ENCODE data around the gene DDX10.

The DDX10 gene

DNA sequence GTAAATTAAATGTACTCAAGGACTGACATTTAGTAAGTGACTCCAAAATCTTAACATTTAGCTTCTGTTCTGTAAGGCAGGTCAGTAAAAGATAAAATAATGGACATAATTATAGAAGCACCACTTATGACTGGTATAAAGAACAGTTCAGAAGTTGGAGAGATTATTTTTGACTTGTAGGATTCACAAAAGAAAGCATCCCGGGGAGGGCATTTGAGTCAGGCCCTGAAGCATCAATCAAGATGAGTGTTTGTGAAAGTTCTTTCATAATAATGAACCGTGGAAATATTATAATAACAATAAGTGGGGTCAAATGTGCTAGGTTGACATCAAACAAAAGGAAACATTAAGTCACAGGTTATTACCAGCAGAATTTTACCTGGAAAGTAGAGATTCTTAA, 201.9 kb downstream of the DDX10 start:
- DNase-seq (ENCODE audit: low read depth in 3 of 3, low spot score in 1 of 3), result no peak

GRCh38 chr11:108870373-108871020, 205.6 kb downstream of the DDX10 start:
- no peak for DNase-seq (ENCODE audit: low read depth in 3 of 3, low spot score in 1 of 3)

DNA sequence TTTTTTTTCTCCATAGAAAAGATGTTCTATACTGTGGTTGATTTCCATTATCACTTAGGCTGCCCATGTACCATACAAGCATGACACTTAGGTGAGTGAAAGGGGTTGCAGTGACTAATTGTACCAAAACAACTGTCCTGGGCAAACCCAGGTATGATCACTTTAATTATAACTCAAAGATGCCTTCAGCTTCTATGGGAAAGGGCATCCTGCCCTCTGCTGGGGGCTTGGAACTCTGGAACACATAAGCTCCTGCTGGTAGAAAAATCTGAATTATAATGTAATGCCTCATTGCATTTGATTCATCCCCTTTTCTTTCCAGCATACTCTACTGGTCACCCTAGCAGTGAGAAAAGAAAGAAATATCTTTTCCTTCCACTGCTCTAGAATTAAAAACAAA, 206.3 kb downstream of the DDX10 start:
- no peak for DNase-seq (ENCODE audit: low read depth in 3 of 3, low spot score in 1 of 3)

- no peak for DNase-seq (ENCODE audit: low read depth in 3 of 3, low spot score in 1 of 3)
These were observed 207.0 kb downstream of the DDX10 start for GRCh38 chr11:108871867-108872266.

GRCh38 chr11:108872781-108873291, 208.0 kb downstream of the DDX10 start:
- DNase-seq (ENCODE audit: low read depth in 3 of 3, low spot score in 1 of 3), result no peak

DNA sequence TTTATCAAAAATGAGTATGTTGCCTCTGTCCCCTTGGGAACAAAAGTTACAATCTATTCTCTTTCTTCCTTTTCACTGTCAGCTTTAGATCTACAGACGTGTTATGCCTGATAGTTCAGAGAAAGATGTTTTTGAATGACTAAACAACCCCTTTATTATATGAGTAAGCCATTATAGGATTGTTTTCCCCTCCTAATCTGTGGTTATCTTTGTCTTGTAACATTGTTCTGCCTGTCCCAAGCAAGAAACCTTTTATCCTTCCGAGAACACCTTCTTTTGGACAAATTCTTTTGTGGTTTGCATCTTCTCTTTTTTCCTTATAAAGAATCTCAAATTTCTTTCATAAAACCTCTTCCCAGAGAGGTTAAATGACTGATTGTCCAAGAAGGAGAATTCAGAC, 208.4 kb downstream of the DDX10 start:
- no peak for DNase-seq (ENCODE audit: low read depth in 3 of 3, low spot score in 1 of 3)

DNA sequence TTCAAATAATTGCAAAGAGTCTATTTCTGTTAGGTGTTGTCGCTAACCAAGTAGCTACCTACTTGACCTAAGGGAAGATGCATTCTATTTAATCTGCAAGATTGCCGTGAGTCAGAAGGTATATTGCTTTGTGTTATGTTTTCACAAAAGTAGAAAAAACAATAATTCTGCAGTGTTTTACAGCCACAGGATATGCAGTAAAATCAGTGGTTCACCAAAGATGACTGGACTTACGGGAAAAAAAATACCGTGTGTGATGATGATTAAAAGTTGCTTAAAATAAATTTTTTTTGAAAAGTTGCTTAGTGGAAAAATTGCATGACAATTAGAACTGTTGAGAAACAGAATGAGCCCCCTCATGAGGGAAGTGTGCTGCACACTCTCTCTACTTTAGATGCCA, 209.1 kb downstream of the DDX10 start:
- DNase-seq (ENCODE audit: low read depth in 3 of 3, low spot score in 1 of 3), result no peak

- DNase-seq (ENCODE audit: low read depth in 3 of 3, low spot score in 1 of 3), result no peak
These were observed 210.3 kb downstream of the DDX10 start for GRCh38 chr11:108875134-108875533.

DNA sequence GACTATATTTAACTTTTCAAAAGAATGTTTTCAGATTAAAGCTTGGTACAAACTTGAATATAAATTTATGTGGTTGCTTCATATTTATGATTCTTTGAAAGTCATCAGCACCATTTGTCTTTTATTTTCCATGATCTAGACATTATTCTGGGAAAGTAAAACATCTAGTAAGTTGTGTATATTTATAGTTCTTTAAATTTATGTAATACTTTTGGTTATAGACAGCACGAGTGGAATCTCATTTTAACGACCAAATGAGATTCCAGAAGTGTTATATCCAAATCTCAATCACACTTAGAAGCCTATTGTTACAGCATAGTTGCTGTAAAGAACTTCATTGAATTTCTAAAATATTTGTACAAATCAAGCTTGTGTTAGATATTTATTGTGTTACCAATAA, 212.3 kb downstream of the DDX10 start:
- DNase-seq (ENCODE audit: low read depth in 3 of 3, low spot score in 1 of 3), result no peak

- DNase-seq (ENCODE audit: low read depth in 3 of 3, low spot score in 1 of 3), result no peak
These were observed 215.6 kb downstream of the DDX10 start for GRCh38 chr11:108880510-108880909.

- no peak for DNase-seq (ENCODE audit: low read depth in 3 of 3, low spot score in 1 of 3)
These were observed 216.3 kb downstream of the DDX10 start for GRCh38 chr11:108881131-108881530.

DNA sequence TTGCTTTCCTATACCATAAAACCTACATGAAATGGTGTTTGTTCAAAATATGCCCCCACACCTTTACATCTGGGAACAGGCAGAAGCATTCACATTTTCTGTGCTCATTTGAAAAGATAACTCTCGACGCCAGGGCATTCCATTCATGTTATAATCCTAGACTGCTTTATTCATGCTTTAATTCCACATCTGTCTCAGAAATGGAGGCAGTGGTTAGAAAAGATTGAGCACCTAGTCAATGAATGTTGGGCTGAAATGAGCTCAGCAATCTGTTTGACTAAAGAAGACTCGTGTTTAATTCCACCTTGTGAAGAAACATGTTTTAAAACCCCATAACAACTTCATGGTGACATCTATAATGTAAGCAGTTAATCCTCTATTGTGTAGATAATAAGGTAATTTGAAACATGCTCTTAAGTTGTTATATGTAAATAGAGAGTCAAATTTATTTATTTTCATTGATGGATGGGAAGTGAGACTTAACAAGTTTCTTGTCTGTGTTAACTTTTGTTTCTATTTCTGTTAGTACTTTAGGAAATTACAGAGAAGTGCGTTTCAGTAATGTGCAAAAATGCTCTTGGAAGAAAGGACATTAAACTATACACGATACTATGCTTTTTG, 217.5 kb downstream of the DDX10 start:
- no peak for DNase-seq (ENCODE audit: low read depth in 3 of 3, low spot score in 1 of 3)

- no peak for DNase-seq (ENCODE audit: low read depth in 3 of 3, low spot score in 1 of 3)
These were observed 221.3 kb downstream of the DDX10 start for GRCh38 chr11:108886005-108886659.

- no peak for DNase-seq (ENCODE audit: low read depth in 3 of 3, low spot score in 1 of 3)
These were observed 221.8 kb downstream of the DDX10 start for GRCh38 chr11:108886660-108887009.

GRCh38 chr11:108887436-108888238, 222.8 kb downstream of the DDX10 start:
- DNase-seq (ENCODE audit: low read depth in 3 of 3, low spot score in 1 of 3), result no peak

GRCh38 chr11:108890482-108891105, 225.7 kb downstream of the DDX10 start:
- DNase-seq (ENCODE audit: low read depth in 3 of 3, low spot score in 1 of 3), result no peak

DNA sequence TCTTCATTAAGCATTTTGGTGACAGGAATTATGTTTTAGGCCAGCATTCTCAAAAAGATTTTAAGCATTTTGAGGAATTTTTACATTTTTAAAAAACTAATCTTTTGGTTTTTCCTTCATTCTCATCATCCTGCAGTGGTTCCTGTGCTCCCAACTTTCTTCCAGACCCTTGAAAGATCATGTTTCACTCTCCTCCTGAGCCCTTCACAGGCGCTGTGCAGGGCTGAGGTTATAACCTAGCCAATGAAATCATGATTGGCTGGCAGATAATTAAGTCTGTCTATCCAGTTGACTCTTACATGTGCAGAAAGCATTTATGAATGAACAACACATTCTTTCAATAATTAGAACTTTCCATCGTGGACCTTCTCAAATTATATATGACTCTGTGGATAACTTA, 226.3 kb downstream of the DDX10 start:
- DNase-seq (ENCODE audit: low read depth in 3 of 3, low spot score in 1 of 3), result no peak

GRCh38 chr11:108891909-108892511, 227.1 kb downstream of the DDX10 start:
- DNase-seq (ENCODE audit: low read depth in 3 of 3, low spot score in 1 of 3), result no peak

DNA sequence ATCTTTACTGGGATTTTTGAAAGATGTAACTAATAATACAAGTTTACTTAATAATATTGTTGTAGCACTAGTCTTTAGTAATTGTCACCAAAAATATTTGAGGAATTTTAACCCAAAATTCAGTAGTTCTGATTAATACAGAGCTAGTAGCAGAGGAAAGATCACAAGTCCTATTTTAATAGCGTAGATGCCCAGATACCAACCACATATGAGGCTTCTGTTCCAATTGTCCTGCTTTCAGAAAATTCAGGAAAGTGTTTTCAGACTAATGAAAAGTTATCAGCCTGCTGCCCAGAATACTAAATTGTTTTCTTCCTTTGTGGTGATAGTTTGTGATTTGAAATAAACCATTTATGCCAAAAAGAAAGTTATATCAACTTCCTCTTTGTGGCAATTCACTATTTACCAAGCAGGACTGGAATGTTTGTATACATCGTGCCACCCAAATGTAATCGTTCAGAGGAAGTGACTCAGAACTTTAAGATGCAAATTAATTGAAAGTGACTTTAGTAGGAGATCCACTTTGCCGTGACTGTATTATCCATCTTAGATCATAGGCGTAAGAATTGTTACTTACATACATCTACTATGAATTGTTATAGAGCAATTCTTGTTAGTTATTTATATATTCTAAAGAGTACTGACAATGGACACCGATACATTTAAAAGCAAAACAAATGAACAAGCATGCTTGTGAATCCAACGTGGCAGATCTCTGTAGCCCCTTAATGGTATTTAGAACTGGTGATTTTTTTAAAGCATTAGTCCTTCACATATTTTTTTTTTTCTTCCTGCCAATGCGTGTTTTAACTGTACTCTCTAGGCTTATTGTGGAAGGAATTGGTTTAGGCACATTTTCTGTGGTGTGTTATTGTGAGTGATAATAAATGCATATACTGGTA, 231.0 kb downstream of the DDX10 start:
- DNase-seq (ENCODE audit: low read depth in 3 of 3, low spot score in 1 of 3), result no peak

DNA sequence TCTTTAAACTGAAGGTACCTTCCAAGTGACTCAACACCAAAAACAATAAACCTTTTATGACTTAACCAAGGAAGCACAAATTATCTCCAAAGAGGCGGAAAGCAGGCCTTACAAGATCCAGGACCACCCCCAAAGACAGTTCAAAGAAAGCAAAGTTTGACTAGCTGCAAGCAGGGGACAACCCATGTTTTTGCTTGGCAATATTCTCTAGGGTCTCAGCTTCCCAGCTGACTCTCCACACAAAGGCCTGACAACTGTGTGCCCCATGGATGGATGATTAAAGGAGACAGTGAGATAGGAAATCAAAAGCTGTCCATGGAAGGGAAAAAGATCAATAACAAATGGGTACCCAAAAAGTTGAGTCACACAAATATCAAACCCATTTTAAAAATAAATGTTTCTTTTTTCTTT, 232.2 kb downstream of the DDX10 start:
- DNase-seq (ENCODE audit: low read depth in 3 of 3, low spot score in 1 of 3), result no peak
